ENCODE results near the gene SMYD1. TPM values are rescaled to one million over a fixed set of nuclear protein-coding genes. Genes with fewer than 3 reads are reported as not detected.

Gene SMYD1
- polyA plus RNA-seq, 3 donors = not detected

GRCh38 chr2:88146590-88146989 is 79.0 kb downstream of the SMYD1 start:
- Histone ChIP-seq H3K27me3 (ENCODE audit: control insufficient read depth in 2 of 2, insufficient read depth in 2 of 2, low read length in 2 of 2) (no peaks in the 10 kb centered on the region), H3K27ac (ENCODE audit: low read depth in 1 of 2, low read length in 2 of 2) (no peak overlapping the region), H3K79me2 (ENCODE audit: insufficient read depth, low read length) (no peaks in the 10 kb centered on the region), H3K9me3 (replicated peaks in 1 of 2; ENCODE audit: control insufficient read depth in 1 of 2, insufficient read depth in 1 of 2, low read length in 2 of 2) (peaks cover 12 to 15% of the 10 kb centered on the region in 2 donors), H3K9ac (ENCODE audit: insufficient read depth, low read length, poor library complexity, severe bottlenecking) (no peak overlapping the region), H4K20me1 (ENCODE audit: insufficient read depth, low read length) (no peaks in the 10 kb centered on the region), H3K4me1 (ENCODE audit: control insufficient read depth in 1 of 2, insufficient read depth in 2 of 2, low read length in 2 of 2) (no peaks in the 10 kb centered on the region), H3K4me3 (replicated peaks in 1 of 3; ENCODE audit: low read depth in 2 of 3, low read length in 3 of 3) (no peak overlapping the region), H3K4me2 (replicated peaks; ENCODE audit: extremely low read depth, low read length, poor library complexity, severe bottlenecking) (no peak overlapping the region), H3K36me3 (replicated peaks in 1 of 2; ENCODE audit: control insufficient read depth in 1 of 2, insufficient read depth in 2 of 2, low read length in 2 of 2) (no peaks in the 10 kb centered on the region), H2AFZ (ENCODE audit: insufficient read depth, low read depth, low read length, poor library complexity, severe bottlenecking) (no peak overlapping the region)
- H3K27me3 Mint-ChIP-seq (ENCODE audit: low read depth in 3 of 3) = peaks cover 1 to 6% (median 4%) of the 10 kb centered on the region in 3 donors
- intact Hi-C loops (cut with micrococcal nuclease) = no loop called here
- H3K36me3 Mint-ChIP-seq = no peaks in the 10 kb centered on the region
- H3K27ac Mint-ChIP-seq = no peak overlapping the region
- H3K4me1 Mint-ChIP-seq = no peaks in the 10 kb centered on the region
- DNase-seq = no peak
- no peak for TF ChIP-seq CTCF (IDR thresholded peaks at IDR 0.05)
- no peak overlapping the region for H3K4me3 Mint-ChIP-seq
- peaks cover 19 to 53% (median 26%) of the 10 kb centered on the region in 7 donors for H3K9me3 Mint-ChIP-seq

- Mint-ChIP-seq H3K27me3 (ENCODE audit: low read depth in 3 of 3) (peaks cover 0 to 4% (median 3%) of the 10 kb centered on the region in 3 donors), H3K27ac (no peak overlapping the region), H3K4me3 (no peak overlapping the region), H3K36me3 (no peaks in the 10 kb centered on the region), H3K4me1 (no peaks in the 10 kb centered on the region), H3K9me3 (peaks cover 15 to 54% (median 26%) of the 10 kb centered on the region in 7 donors)
- H3K9me3 ChIP-seq (replicated peaks in 1 of 2; ENCODE audit: control insufficient read depth in 1 of 2, insufficient read depth in 1 of 2, low read length in 2 of 2) = peaks cover 12 to 15% of the 10 kb centered on the region in 2 donors
- H3K9ac ChIP-seq (ENCODE audit: insufficient read depth, low read length, poor library complexity, severe bottlenecking) = no peak overlapping the region
- no peak overlapping the region for H3K27ac ChIP-seq (ENCODE audit: low read depth in 1 of 2, low read length in 2 of 2)
- no peak overlapping the region for H3K4me2 ChIP-seq (replicated peaks; ENCODE audit: extremely low read depth, low read length, poor library complexity, severe bottlenecking)
- intact Hi-C loops (cut with micrococcal nuclease) = no loop called here
- no peaks in the 10 kb centered on the region for H3K4me1 ChIP-seq (ENCODE audit: control insufficient read depth in 1 of 2, insufficient read depth in 2 of 2, low read length in 2 of 2)
- 96% methylated on average over 2 of the region's 2 CpGs for WGBS (ENCODE audit: insufficient coverage)
- TF ChIP-seq CTCF (IDR thresholded peaks at IDR 0.05) = no peak
- no peaks in the 10 kb centered on the region for H3K36me3 ChIP-seq (replicated peaks in 1 of 2; ENCODE audit: control insufficient read depth in 1 of 2, insufficient read depth in 2 of 2, low read length in 2 of 2)
- H3K79me2 ChIP-seq (ENCODE audit: insufficient read depth, low read length) = no peaks in the 10 kb centered on the region
- no peaks in the 10 kb centered on the region for H3K27me3 ChIP-seq (ENCODE audit: control insufficient read depth in 2 of 2, insufficient read depth in 2 of 2, low read length in 2 of 2)
- H2AFZ ChIP-seq (ENCODE audit: insufficient read depth, low read depth, low read length, poor library complexity, severe bottlenecking) = no peak overlapping the region
- H3K4me3 ChIP-seq (replicated peaks in 1 of 3; ENCODE audit: low read depth in 2 of 3, low read length in 3 of 3) = no peak overlapping the region
- no peak for DNase-seq
- H4K20me1 ChIP-seq (ENCODE audit: insufficient read depth, low read length) = no peaks in the 10 kb centered on the region
These were observed 79.5 kb downstream of the SMYD1 start for GRCh38 chr2:88147145-88147544.

Measured in CD14-positive monocyte (primary cell).